GM21367 (cell line): ENCODE results near the gene NRXN3.

Source experiments
- ATAC-seq: cut with Tn5 transposase; IDR thresholded peaks from one replicate; pipeline ENCODE4 v1.9.1; 2021; ENCODE audit not compliant: unreplicated experiment

NRXN3 gene

GRCh38 chr14:79424462-79424861 is 1254.3 kb downstream of the NRXN3 start:
- ATAC-seq = no peak

GRCh38 chr14:79426103-79426755 is 1256.1 kb downstream of the NRXN3 start:
- ATAC-seq = no peak

GRCh38 chr14:79432640-79433039 is 1262.5 kb downstream of the NRXN3 start:
- ATAC-seq = no peak

GRCh38 chr14:79436335-79436734 is 1266.2 kb downstream of the NRXN3 start:
- no peak for ATAC-seq

GRCh38 chr14:79437951-79438350 is 1267.8 kb downstream of the NRXN3 start:
- ATAC-seq = no peak

GRCh38 chr14:79438696-79439342 is 1268.6 kb downstream of the NRXN3 start:
- ATAC-seq = no peak

GRCh38 chr14:79442786-79443185 is 1272.6 kb downstream of the NRXN3 start:
- no peak for ATAC-seq

- no peak for ATAC-seq
Measured at GRCh38 chr14:79443602-79444001, 1273.4 kb downstream of the NRXN3 start.

- no peak for ATAC-seq
Measured at GRCh38 chr14:79448960-79449359, 1278.8 kb downstream of the NRXN3 start.

- ATAC-seq = no peak
Measured at GRCh38 chr14:79451601-79452000, 1281.4 kb downstream of the NRXN3 start.

- no peak for ATAC-seq
Measured at GRCh38 chr14:79453276-79453675, 1283.1 kb downstream of the NRXN3 start.

- ATAC-seq = no peak
Measured at GRCh38 chr14:79464468-79464867, 1294.3 kb downstream of the NRXN3 start.

- ATAC-seq = no peak
Measured at GRCh38 chr14:79465651-79466050, 1295.5 kb downstream of the NRXN3 start.

- no peak for ATAC-seq
Measured at GRCh38 chr14:79466938-79467527, 1296.9 kb downstream of the NRXN3 start.

- no peak for ATAC-seq
Measured at GRCh38 chr14:79467835-79468234, 1297.7 kb downstream of the NRXN3 start.

- no peak for ATAC-seq
Measured at GRCh38 chr14:79468486-79468885, 1298.3 kb downstream of the NRXN3 start.

- ATAC-seq = no peak
Measured at GRCh38 chr14:79473651-79474050, 1303.5 kb downstream of the NRXN3 start.

- ATAC-seq = no peak
Measured at GRCh38 chr14:79475887-79476532, 1305.8 kb downstream of the NRXN3 start.

GRCh38 chr14:79476552-79476951 is 1306.4 kb downstream of the NRXN3 start:
- no peak for ATAC-seq

GRCh38 chr14:79480212-79480611 is 1310.0 kb downstream of the NRXN3 start:
- ATAC-seq = no peak

GRCh38 chr14:79482825-79483224 is 1312.7 kb downstream of the NRXN3 start:
- no peak for ATAC-seq
